SK-N-SH treated with all-trans-retinoic acid at 6 μM for 48 hours (cell line): ENCODE results near the gene CBX1.

Source experiments
- CREB5 ChIP-seq: fragments of 250-450 bp; sonication (Bioruptor Pico); IDR thresholded peaks from 2 replicates; pipeline ENCODE4 v1.5.1; 2020; ENCODE audit warnings: low read depth, mild to moderate bottlenecking, moderate library complexity
- ESRRG ChIP-seq: fragments of 250-450 bp; sonication (Bioruptor Pico); IDR thresholded peaks from 2 replicates; pipeline ENCODE4 v1.6.1; 2021; ENCODE audit warnings: mild to moderate bottlenecking
- GLIS3 ChIP-seq: fragments of 250-450 bp; sonication (Bioruptor Pico); IDR thresholded peaks from 2 replicates; pipeline ENCODE4 v1.5.0; 2020; ENCODE audit warnings: mild to moderate bottlenecking, moderate library complexity
- PATZ1 ChIP-seq: fragments of 250-450 bp; sonication (Bioruptor Pico); IDR thresholded peaks from 2 replicates; pipeline ENCODE4 v1.8.0; 2020; ENCODE audit warnings: mild to moderate bottlenecking, moderate library complexity, borderline replicate concordance
- POU6F1 ChIP-seq: fragments of 250-450 bp; sonication (Bioruptor Pico); IDR thresholded peaks from 2 replicates; pipeline ENCODE4 v1.8.0; 2021; ENCODE audit warnings: low read depth, mild to moderate bottlenecking, moderate library complexity, borderline replicate concordance
- PPARA ChIP-seq: fragments of 250-450 bp; sonication (Bioruptor Pico); IDR thresholded peaks from 2 replicates; pipeline ENCODE4 v1.5.0; 2020; ENCODE audit warnings: mild to moderate bottlenecking, borderline replicate concordance
- RARB ChIP-seq: fragments of 250-450 bp; sonication (Bioruptor Pico); IDR thresholded peaks from 2 replicates; pipeline ENCODE4 v1.8.0; 2021; ENCODE audit warnings: mild to moderate bottlenecking, moderate library complexity
- TOX ChIP-seq: fragments of 250-450 bp; sonication (Bioruptor Pico); IDR thresholded peaks from 2 replicates; pipeline ENCODE4 v1.8.0; 2021; ENCODE audit warnings: mild to moderate bottlenecking, moderate library complexity, borderline replicate concordance
- TSHZ2 ChIP-seq: fragments of 250-450 bp; sonication (Bioruptor Pico); IDR thresholded peaks from 2 replicates; pipeline ENCODE4 v1.5.0; 2020; ENCODE audit warnings: mild to moderate bottlenecking, moderate library complexity
- ZC3H10 ChIP-seq: fragments of 250-450 bp; sonication (Bioruptor Pico); IDR thresholded peaks from 2 replicates; pipeline ENCODE4 v1.5.1; 2021; ENCODE audit warnings: mild to moderate bottlenecking, moderate library complexity
- ZFP3 ChIP-seq: fragments of 250-450 bp; sonication (Bioruptor Pico); IDR thresholded peaks from 2 replicates; pipeline ENCODE4 v1.5.0; 2020; ENCODE audit warnings: mild to moderate bottlenecking, moderate library complexity
- ZFP30 ChIP-seq: fragments of 450-650 bp; formaldehyde crosslinking; IDR thresholded peaks from 2 replicates; pipeline ENCODE4 v1.5.0; 2022; ENCODE audit warnings: mild to moderate bottlenecking, moderate library complexity
- ZNF565 ChIP-seq: fragments of 450-650 bp; formaldehyde crosslinking; conservative IDR thresholded peaks from 2 replicates; pipeline ENCODE4 v1.5.0; 2020; ENCODE audit warnings: low read depth, mild to moderate bottlenecking, moderate library complexity

- TF ChIP-seq TSHZ2 (CRISPR knock-in tag) (no peak), GLIS3 (CRISPR knock-in tag) (no peak), ZC3H10 (no peak), PATZ1 (no peak), CREB5 (CRISPR knock-in tag) (no peak), POU6F1 (CRISPR knock-in tag) (no peak), PPARA (no peak), ESRRG (no peak), RARB (CRISPR knock-in tag) (no peak), TOX (CRISPR knock-in tag) (no peak), ZNF565 (CRISPR knock-in tag) (no peak), ZFP30 (no peak), ZFP3 (CRISPR knock-in tag) (no peak)
These were observed 43.7 kb downstream of the CBX1 start for GRCh38 chr17:48057626-48058025.
